ENCODE results near the gene TESPA1. TPM values are rescaled to one million over a fixed set of nuclear protein-coding genes. Genes with fewer than 3 reads are reported as not detected.

The TESPA1 gene
- total RNA-seq, 4 donors from 2014 or later = 0.42 to 2.8 (median 0.98) TPM; not detected in 1

DNA sequence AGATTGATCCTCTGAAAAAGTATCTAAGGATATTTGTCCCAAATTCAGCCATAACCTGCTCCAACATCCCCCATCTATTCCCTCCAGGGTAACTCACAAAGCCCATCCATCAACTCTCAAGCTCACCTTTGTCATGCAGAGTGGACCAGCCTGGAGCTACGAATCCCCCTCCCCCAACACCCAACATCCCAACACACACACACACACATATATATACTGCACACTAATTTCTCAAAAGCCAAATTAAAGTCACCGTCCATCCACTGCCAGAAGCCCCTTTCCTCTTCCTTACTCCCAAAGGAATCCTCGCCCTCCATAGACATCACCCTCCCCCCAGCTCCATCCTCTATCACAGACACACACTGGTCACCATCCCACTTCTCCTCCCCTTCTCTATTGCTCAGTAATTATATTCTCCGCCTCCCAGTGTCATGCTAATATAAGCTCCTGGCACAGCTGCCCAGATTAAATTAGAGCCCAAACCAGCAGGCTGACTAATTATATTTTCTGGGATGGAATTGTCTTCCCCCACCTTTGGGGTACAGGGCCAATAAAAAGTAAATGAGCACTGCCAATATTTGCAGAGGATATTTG lies 13.5 kb upstream of the TESPA1 start:
- TF ChIP-seq EP300 (IDR thresholded peaks at IDR 0.05) (no peak), CTCF (IDR thresholded peaks at IDR 0.05) (no peak), POLR2A (IDR thresholded peaks at IDR 0.05) (no peak)
- H3K27ac ChIP-seq = no peak overlapping the region
- no peaks in the 10 kb centered on the region for H3K27me3 ChIP-seq
- H3K4me3 ChIP-seq = no peak overlapping the region
- H3K36me3 ChIP-seq = peaks cover 0 to 2% (median 0%) of the 10 kb centered on the region in 3 donors
- peaks cover 0 to 3% (median 0%) of the 10 kb centered on the region in 4 donors for H3K4me1 ChIP-seq
- DNase-seq (ENCODE audit: low spot score in 2 of 2) = no peak
- H3K9me3 ChIP-seq = no peaks in the 10 kb centered on the region
- 50 to 62% methylated on average over 4 of the region's 4 CpGs for WGBS, 2 donors

DNA sequence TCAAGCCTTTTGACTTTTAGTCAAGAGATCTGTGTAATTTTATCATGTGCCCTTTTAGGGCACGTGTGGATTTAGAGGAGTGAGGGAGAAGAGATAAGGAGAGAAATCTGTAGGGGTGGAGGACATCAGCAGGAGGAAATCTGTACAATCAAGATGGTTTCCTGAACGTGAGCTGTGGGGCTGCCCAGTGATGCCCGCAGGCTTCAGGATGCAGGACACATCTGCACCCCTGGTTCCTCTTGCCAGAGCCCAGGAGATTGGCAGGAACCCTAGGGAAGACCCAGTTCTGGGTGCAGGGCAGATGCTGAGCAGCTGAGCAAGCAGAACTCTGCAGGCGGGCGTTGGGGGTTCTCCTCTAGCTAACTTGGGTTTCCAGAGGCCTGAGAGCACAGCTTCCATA lies 11.6 kb upstream of the TESPA1 start:
- Histone ChIP-seq H3K9me3 (no peaks in the 10 kb centered on the region), H3K4me1 (peaks cover 0 to 4% (median 0%) of the 10 kb centered on the region in 4 donors), H3K4me3 (no peak overlapping the region), H3K27me3 (no peaks in the 10 kb centered on the region), H3K36me3 (peaks cover 0 to 2% (median 0%) of the 10 kb centered on the region in 3 donors), H3K27ac (no peak overlapping the region)
- no peak for TF ChIP-seq POLR2A (IDR thresholded peaks at IDR 0.05)
- 53 to 62% methylated on average over 5 of the region's 5 CpGs for WGBS, 2 donors
- DNase-seq (ENCODE audit: low spot score in 2 of 2) = no peak

DNA sequence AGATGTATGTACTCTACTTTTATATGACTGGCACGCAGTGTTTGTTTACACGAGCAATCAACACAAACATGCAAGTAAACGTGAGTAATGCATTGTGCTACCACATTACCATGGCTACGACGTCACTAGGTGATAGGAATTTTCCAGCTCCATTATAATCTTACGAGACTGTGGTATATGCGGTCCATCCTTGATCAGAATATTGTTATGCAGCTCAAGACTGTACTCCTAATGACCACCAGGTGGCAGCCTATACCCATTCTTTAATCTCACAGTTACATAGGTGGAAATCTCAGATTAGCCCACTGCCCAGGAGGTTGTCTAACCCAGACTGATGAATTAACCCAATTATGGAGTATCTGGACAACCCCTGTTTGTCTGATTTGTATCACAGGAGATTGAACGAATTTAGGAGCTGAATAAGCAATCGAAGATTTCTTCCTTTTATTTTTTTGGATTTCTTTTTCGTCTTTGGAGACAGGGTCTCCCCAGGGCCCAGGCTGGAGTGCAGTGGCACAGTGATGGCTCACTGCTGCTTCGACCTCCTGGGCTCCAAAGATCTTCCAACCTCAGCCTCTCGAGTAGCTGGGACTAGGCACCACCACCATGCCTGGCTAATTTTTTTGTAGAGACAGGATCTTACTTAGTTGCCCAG lies 8.7 kb upstream of the TESPA1 start:
- no peaks in the 10 kb centered on the region for H3K9me3 ChIP-seq
- 20 to 25% methylated on average over 12 of the region's 12 CpGs for WGBS, 2 donors
- no peaks in the 10 kb centered on the region for H3K27me3 ChIP-seq
- TF ChIP-seq CTCF (IDR thresholded peaks at IDR 0.05) (peak; percentile 75 to 89 (median 81)), EP300 (IDR thresholded peaks at IDR 0.05) (no peak), POLR2A (IDR thresholded peaks at IDR 0.05) (no peak)
- DNase-seq (ENCODE audit: low spot score in 2 of 2) = peak; percentile 24 to 73
- no peak overlapping the region for H3K4me3 ChIP-seq
- H3K27ac ChIP-seq = no peak overlapping the region
- peaks cover 0 to 12% (median 0%) of the 10 kb centered on the region in 4 donors for H3K4me1 ChIP-seq
- H3K36me3 ChIP-seq = no peaks in the 10 kb centered on the region

- 82 to 86% methylated on average over 5 of the region's 5 CpGs for WGBS, 2 donors
- TF ChIP-seq POLR2A (IDR thresholded peaks at IDR 0.05) (no peak), CTCF (IDR thresholded peaks at IDR 0.05) (no peak), EP300 (IDR thresholded peaks at IDR 0.05) (no peak)
- Histone ChIP-seq H3K27ac (no peak overlapping the region), H3K4me1 (peaks cover 0 to 13% (median 0%) of the 10 kb centered on the region in 4 donors), H3K36me3 (no peaks in the 10 kb centered on the region), H3K9me3 (no peaks in the 10 kb centered on the region), H3K4me3 (no peak overlapping the region), H3K27me3 (no peaks in the 10 kb centered on the region)
- no peak for DNase-seq (ENCODE audit: low spot score in 2 of 2)
Measured at GRCh38 chr12:54991991-54992375, 7.4 kb upstream of the TESPA1 start.

DNA sequence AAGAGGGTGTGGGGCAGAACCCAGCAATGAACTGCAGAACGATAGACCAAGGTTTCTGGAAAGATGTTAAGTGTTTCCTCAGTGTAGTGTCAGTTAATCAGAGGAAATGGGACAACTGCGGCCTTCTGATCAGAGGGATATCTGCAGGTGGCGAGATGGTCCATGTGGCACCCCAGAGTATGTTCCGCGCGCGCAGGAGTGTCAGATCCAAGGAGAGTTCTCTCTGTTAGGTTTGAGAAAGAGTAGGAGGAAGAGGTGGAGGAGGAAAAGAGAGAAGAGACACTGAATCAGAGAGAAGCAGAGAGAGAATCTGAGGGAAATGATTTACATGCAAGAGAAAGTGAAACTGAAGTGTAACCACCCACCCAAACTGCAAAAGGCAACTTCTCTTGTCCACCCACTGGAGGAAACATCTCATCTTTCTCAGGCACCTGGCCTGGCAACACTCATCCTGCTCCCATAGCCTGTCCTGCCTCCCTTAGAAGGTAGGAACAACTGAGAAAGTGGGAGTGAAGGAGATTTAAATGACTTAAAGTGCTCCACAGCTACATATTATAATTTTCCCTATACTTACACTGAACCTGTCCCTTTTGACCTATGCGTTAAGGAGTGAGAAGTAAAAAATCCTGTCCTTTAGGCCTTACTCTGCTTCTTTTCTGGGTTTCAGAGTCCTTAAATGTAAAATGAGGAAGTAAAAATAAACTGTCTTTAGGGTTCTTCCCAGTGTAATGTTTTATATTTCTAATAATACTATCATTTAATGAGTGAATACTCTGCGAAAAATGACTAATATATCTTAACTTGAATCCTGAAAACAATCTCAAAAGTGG lies 6.8 kb upstream of the TESPA1 start:
- Histone ChIP-seq H3K27ac (no peak overlapping the region), H3K4me1 (peaks cover 0 to 13% (median 0%) of the 10 kb centered on the region in 4 donors), H3K9me3 (no peaks in the 10 kb centered on the region), H3K36me3 (no peaks in the 10 kb centered on the region), H3K27me3 (no peaks in the 10 kb centered on the region), H3K4me3 (no peak overlapping the region)
- DNase-seq (ENCODE audit: low spot score in 2 of 2) = no peak
- WGBS, 2 donors = 88 to 91% methylated on average over 9 of the region's 9 CpGs
- no peak for TF ChIP-seq CTCF (IDR thresholded peaks at IDR 0.05)
- TF ChIP-seq EP300 (IDR thresholded peaks at IDR 0.05) = no peak
- TF ChIP-seq POLR2A (IDR thresholded peaks at IDR 0.05) = no peak

Data from tibial nerve (tissue), 4 donors.